Muscle of leg (tissue), 11 donors: ENCODE data around the gene RAD51B. TPM values are rescaled to one million over a fixed set of nuclear protein-coding genes. Genes with fewer than 3 reads are reported as not detected.

Experiments
- DNase-seq: peaks from one replicate; pipeline ENCODE4 v3.0.0; 2013
- H3K27ac ChIP-seq: one replicate; pipeline ENCODE4 v1.5.1; 2013; ENCODE audit warnings: mild to moderate bottlenecking, low read length, control low read depth
- H3K27me3 ChIP-seq: one replicate; pipeline ENCODE4 v1.6.1; 2013; ENCODE audit warnings: low read length; ENCODE audit not compliant: control insufficient read depth, insufficient read depth
- H3K36me3 ChIP-seq: one replicate; pipeline ENCODE4 v1.6.1; 2013; ENCODE audit warnings: low read length; ENCODE audit not compliant: control insufficient read depth, insufficient read depth
- H3K4me1 ChIP-seq: one replicate; pipeline ENCODE4 v1.6.1; 2013; ENCODE audit warnings: low read length; ENCODE audit not compliant: control insufficient read depth, insufficient read depth
- H3K4me3 ChIP-seq: one replicate; pipeline ENCODE4 v1.5.1; 2013; ENCODE audit warnings: low read length, control low read depth
- H3K9me3 ChIP-seq: replicated peaks from 2 replicates; pipeline ENCODE4 v1.6.1; 2013; ENCODE audit warnings: low read depth, low read length; ENCODE audit not compliant: control insufficient read depth
- WGBS: methylation state at CpG from one replicate; pipeline ENCODE4 v1.1.5; 2013; ENCODE audit warnings: missing lambda C conversion rate; ENCODE audit not compliant: insufficient coverage; 5-methylcytosine and 5-hydroxymethylcytosine counted together
- polyA plus RNA-seq, 8 donors: library from polyadenylated mRNA; unstranded; fragments of 120-200 nt; gene quantifications; one replicate each; pipeline versions ENCODE4 v1.2.1 to v1.2.3, GENCODE V29; 2013; ENCODE audit warnings: inconsistent platforms in 1 of 8, low replicate concordance in 1 of 8; ENCODE audit not compliant: insufficient read length in 8 of 8, insufficient read depth in 1 of 8
- total RNA-seq: library from RNA; stranded (reverse); fragments of 120-200 nt; gene quantifications from one replicate; pipeline ENCODE4 v1.2.4, GENCODE V29; 2013

RAD51B gene
- total and polyA plus RNA-seq, 9 donors: 6.0 to 16.5 (median 7.2) TPM

DNA sequence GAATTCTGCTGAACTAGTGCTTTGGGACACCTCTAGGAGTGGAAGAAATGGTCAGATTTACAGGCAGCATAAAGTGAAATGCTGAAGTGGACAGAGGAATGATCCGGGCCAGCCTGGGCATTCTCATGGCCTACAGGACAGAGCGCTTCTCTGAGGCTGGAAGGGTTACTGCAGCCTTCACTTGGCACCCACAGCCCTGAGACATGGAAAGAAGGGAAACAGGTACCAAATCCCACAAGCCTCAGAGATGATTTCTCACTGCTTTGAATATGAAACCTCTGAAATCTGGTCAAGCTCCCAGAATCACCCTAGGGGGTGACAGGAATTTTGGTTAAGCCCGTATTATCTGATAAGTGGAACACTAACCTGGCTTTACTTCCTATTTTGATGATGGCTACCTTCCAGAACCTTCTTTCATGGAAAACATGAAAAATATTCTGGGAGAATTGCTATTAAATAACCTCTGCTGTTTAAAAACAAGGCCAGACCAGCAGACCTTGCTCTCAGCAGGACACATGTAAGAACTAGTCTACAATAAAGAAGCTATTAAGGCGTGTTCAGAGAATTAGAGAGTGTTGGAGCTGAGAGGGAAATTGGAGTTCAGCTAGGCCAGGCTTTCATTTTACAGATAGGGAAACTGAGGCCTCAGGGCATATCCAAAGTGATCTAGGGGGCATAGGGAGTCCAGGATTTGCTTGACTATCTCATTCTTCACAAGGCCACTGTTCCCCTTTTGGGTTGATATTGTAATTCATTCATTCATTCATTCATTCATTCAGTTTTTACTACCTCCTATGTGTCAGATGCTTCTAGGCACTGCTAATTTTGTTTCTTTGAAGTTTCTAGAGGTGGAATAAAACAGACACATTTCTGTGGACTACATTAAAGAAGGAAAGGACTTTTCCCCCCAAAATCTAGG is 691.8 kb downstream of the RAD51B start:
- Histone ChIP-seq H3K9me3 (no peaks in the 10 kb centered on the region), H3K4me3 (no peak overlapping the region), H3K27me3 (no peaks in the 10 kb centered on the region), H3K27ac (peak overlapping the region; percentile 95), H3K36me3 (no peaks in the 10 kb centered on the region), H3K4me1 (peaks cover 75% of the 10 kb centered on the region)
- peak; percentile 90 for DNase-seq
- WGBS: 20% methylated on average over 1 of the region's 4 CpGs

DNA sequence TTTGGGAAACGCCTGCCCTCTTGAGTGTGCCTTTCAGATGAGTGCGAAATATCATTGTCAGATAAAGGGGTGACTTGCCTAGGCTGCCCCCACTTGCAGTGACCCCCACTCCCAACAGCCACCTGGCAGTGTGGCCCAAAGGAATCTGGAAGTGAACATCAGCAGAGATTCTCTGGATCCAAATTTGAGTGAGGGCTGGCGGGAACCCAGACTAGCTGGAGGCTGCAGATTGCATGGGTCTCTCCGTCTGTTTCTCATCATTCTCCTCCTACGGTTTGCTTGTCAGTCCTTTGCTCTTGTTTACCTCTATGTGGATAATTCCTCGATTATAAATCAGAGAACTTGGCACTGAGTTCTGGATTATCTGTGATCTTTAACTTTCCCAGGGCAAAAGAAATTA is 692.5 kb downstream of the RAD51B start:
- Histone ChIP-seq H3K4me1 (peaks cover 71% of the 10 kb centered on the region), H3K27ac (peak overlapping the region; percentile 95), H3K9me3 (no peaks in the 10 kb centered on the region), H3K4me3 (no peak overlapping the region), H3K27me3 (no peaks in the 10 kb centered on the region), H3K36me3 (no peaks in the 10 kb centered on the region)
- peak; percentile 89 for DNase-seq
- 40% methylated on average over 3 of the region's 6 CpGs for WGBS

DNA sequence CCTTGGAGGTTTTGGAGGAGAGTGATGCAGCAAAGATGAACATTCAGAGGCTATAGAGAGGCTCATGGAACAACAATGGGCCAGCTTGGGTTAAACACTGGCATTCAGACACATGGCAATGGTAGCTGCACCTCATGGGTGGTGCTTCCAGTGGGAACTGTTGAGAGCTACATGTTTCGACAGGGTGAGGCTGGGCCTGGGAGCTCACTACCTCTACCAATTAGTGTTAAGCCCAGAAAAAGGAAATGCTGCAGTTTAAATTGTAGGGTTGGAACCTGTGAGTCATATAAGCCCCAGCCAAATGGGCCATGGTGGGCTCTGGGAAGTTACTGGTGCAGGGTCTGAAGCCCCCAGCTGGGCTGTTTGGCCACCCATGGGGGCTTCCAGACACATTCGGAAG is 693.6 kb downstream of the RAD51B start:
- Histone ChIP-seq H3K9me3 (no peaks in the 10 kb centered on the region), H3K27ac (peak overlapping the region; percentile 55), H3K4me3 (no peak overlapping the region), H3K36me3 (no peaks in the 10 kb centered on the region), H3K4me1 (peaks cover 69% of the 10 kb centered on the region), H3K27me3 (no peaks in the 10 kb centered on the region)
- no peak for DNase-seq
- 60% methylated on average over 1 of the region's 2 CpGs for WGBS

DNA sequence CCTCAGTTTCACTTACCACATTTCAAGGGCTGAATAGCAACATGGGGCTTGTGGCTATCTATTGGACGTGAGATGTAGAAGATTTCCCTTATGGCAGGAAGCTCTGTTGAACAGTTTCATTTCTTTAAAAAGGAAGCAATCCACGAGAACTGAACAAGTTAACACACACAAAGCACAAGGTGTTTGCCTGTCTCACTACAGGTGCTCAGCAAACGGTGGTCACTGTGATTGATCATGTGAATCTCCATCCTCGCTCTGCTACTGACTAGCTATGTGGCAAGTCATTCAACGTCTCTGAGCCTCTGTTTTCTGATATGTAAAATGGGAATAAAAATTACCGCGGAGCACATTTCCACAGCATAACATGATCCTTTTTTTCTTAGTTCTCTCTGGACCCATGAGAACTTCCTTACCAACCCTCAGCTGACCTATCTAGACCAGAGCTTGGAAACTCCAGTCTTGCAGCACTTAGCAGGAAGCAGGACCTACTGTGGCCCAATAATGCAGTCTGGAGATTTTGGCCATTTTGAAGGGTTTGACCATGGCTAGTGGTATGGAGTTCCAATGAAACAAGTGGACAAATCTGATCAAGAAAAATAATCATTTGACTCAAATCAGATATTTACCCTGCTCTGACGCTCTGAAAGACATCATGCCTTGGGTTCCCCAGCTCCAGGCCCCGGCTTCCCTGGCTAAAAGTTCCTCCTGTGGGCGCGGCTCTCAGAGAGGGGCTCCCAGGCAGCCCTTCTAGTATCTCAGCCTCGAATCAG is 694.4 kb downstream of the RAD51B start:
- Histone ChIP-seq H3K36me3 (no peaks in the 10 kb centered on the region), H3K27ac (no peak overlapping the region), H3K9me3 (no peaks in the 10 kb centered on the region), H3K4me1 (peaks cover 69% of the 10 kb centered on the region), H3K27me3 (no peaks in the 10 kb centered on the region), H3K4me3 (no peak overlapping the region)
- WGBS: 90% methylated on average over 4 of the region's 12 CpGs
- DNase-seq: no peak

DNA sequence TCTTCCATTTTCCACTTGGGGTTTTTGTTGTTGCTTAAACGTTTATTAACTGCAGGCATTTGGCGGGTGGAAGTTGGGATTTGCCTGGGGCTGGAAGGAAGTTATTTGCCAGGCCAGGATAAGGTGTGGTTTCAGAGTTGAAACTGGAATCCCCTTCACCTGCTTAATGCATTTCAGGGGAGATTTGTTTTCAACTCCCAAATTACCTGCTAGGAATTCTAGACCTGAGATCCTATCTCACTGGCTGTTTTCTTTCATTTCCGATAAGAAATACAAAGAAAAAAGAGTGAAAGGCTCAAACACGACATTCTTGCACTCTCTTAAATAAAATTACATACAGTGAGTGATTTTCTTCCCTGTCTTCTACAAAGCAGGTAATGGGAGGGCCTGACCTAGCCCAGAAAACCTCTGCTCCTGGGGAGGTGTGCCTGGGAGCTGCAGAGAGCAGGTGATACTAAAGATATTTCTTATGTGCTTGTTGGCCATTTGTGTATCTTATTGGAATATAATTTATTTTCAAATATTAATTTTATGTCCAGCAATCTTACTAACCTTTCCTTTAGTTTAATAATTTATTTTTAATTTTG is 695.1 kb downstream of the RAD51B start:
- no CpG with 5 or more reads among the region's 4 CpGs for WGBS
- Histone ChIP-seq H3K4me3 (no peak overlapping the region), H3K9me3 (no peaks in the 10 kb centered on the region), H3K27me3 (no peaks in the 10 kb centered on the region), H3K27ac (no peak overlapping the region), H3K36me3 (no peaks in the 10 kb centered on the region), H3K4me1 (peaks cover 69% of the 10 kb centered on the region)
- DNase-seq: no peak

DNA sequence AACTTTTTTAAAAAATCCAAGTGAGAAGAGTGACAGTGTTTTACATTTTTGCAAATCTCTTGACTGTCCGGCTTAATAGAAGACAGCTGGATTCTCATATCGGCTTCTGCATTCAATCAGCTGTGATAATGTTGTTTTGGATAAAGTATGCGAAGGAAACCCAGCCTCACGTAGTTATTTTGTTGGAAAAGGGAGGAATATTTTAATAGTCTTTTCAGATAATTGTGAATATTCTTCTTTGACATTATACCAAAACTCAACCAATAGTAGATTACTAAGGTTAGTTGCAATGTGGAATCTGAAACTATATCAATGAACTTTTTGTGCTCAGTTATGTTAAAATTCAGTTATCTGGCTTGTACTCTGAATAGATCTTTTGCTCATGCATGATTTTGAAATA is 696.8 kb downstream of the RAD51B start:
- Histone ChIP-seq H3K9me3 (no peaks in the 10 kb centered on the region), H3K27ac (peak overlapping the region; percentile 21), H3K36me3 (no peaks in the 10 kb centered on the region), H3K4me3 (no peak overlapping the region), H3K27me3 (no peaks in the 10 kb centered on the region), H3K4me1 (peaks cover 65% of the 10 kb centered on the region)
- no CpG with 5 or more reads among the region's 4 CpGs for WGBS
- peak; percentile 66 for DNase-seq

DNA sequence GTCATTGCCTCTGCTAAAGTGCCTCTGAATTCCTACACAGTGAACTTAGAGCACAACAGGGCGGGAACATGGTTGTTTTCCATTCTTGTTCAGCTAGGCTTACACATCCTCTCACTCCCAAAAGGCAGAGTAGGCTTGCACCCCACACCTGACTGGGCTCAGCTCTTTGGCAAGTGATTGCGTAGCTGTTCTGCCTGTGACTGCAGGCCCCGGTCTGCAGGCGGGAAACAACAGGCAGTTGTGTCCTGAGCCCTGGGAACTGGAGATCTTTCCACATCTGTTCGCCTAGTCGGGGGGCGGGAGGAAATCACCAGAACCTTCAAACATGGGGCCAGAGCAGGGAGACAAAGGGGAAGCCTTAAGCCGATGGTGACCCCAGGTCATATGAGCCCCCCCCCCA is 698.6 kb downstream of the RAD51B start:
- no peak overlapping the region for H3K4me3 ChIP-seq
- 27% methylated on average over 7 of the region's 8 CpGs for WGBS
- peak overlapping the region; percentile 89 for H3K27ac ChIP-seq
- H3K9me3 ChIP-seq: no peaks in the 10 kb centered on the region
- peaks cover 67% of the 10 kb centered on the region for H3K4me1 ChIP-seq
- no peaks in the 10 kb centered on the region for H3K27me3 ChIP-seq
- H3K36me3 ChIP-seq: peaks cover under 1% of the 10 kb centered on the region
- peak; percentile 95 for DNase-seq

DNA sequence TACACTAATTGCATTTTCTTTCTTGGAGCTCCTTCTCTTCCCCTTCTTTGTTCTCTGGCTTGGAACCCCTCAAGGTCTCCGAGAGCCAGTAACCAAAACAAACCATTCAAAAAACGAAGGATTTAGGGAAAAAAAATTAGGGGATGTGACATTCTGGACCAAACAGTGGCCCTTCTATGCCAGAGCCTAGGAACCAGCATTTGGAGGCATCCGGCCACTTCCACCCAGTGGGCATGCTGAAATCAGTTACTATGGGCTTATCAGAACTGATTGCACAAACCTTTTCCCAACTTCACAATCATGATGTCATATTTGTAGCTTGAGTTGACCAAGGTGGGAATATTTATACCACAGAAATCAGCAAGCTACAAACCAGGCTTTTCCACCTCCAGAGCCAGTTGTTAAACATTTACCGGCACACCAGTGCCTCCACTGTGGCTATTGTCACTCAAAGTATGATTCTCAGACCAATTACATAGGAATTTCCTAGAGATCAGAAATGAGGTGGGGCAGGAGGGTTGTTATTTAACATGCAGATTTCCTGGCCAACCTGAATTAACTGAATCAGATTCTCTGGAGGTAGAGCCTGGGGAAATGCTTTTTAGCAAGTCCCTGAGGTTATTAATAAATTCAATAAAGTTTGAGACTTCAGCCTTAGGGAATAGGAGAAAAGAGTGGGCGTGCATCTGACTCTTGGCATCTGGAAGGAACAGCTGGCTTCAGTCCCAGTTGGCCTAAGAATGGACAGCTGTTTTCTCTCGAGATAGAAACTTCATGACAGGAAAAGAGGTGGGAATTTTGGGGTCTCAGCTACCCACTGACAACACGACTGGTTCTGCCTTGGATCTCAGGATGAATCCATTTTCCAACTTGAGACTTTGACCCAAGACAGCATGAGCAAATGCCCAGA is 699.4 kb downstream of the RAD51B start:
- H3K27me3 ChIP-seq: no peaks in the 10 kb centered on the region
- H3K9me3 ChIP-seq: no peaks in the 10 kb centered on the region
- peaks cover 68% of the 10 kb centered on the region for H3K4me1 ChIP-seq
- H3K4me3 ChIP-seq: no peak overlapping the region
- H3K36me3 ChIP-seq: peaks cover 2% of the 10 kb centered on the region
- DNase-seq: peak; percentile 83
- peak overlapping the region; percentile 89 for H3K27ac ChIP-seq
- 16% methylated on average over 3 of the region's 7 CpGs for WGBS

DNA sequence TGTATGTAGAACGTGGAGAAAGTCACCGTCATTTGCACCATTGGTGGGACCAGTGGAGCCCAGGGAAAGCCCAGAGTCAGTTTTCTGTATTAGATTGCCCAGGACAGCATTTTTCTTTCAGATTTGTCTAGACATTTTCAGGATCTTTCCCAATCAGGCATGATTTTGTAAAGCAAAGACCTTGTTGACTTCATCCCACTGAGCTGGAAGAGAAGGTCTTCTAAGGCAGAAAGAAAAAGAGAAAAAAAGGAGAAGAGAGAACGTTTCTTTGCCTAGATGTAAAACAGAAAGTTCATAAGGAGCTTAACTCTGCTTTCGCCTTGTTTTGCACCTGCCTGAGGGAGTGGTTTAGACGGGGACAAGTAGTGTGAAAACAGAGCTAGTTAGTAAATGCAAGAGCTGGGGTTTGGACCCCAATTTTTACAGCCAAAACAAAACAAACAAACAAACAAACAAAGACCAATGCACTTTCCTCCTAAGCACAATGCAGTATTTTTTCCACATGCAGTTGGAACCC is 700.1 kb downstream of the RAD51B start:
- WGBS: 44% methylated on average over 4 of the region's 5 CpGs
- DNase-seq: peak; percentile 52
- Histone ChIP-seq H3K4me1 (peaks cover 71% of the 10 kb centered on the region), H3K27me3 (no peaks in the 10 kb centered on the region), H3K27ac (peak overlapping the region; percentile 89), H3K9me3 (no peaks in the 10 kb centered on the region), H3K4me3 (no peak overlapping the region), H3K36me3 (peaks cover 2% of the 10 kb centered on the region)
